Adipocyte (in vitro differentiated cells): ENCODE data around the gene PPM1M.

ENCODE experiments used
- DNase-seq: peaks from one replicate; pipeline ENCODE4 v3.0.0-alpha.2; 2015; ENCODE audit warnings: low read depth
- H3K27me3 ChIP-seq: replicated peaks from 2 replicates; pipeline ENCODE4 v1.7.0; 2013; ENCODE audit warnings: mild to moderate bottlenecking, low read length, moderate library complexity; ENCODE audit not compliant: control insufficient read depth, insufficient read depth
- H3K36me3 ChIP-seq: 2 replicates; pipeline ENCODE4 v1.7.0; 2013; ENCODE audit warnings: low read length, mild to moderate bottlenecking, moderate library complexity; ENCODE audit not compliant: control insufficient read depth, insufficient read depth, severe bottlenecking
- H3K4me1 ChIP-seq: 2 replicates; pipeline ENCODE4 v1.7.0; 2013; ENCODE audit warnings: mild to moderate bottlenecking, low read length, moderate library complexity; ENCODE audit not compliant: control insufficient read depth, insufficient read depth
- H3K4me3 ChIP-seq: 2 replicates; pipeline ENCODE4 v1.7.0; 2013; ENCODE audit warnings: mild to moderate bottlenecking, low read length, moderate library complexity
- H3K9ac ChIP-seq: 2 replicates; pipeline ENCODE4 v1.7.0; 2013; ENCODE audit warnings: mild to moderate bottlenecking, low read length, moderate library complexity
- H3K9me3 ChIP-seq: 2 replicates; pipeline ENCODE4 v1.7.0; 2013; ENCODE audit warnings: mild to moderate bottlenecking, low read length, moderate library complexity; ENCODE audit not compliant: control insufficient read depth

Gene PPM1M

DNA sequence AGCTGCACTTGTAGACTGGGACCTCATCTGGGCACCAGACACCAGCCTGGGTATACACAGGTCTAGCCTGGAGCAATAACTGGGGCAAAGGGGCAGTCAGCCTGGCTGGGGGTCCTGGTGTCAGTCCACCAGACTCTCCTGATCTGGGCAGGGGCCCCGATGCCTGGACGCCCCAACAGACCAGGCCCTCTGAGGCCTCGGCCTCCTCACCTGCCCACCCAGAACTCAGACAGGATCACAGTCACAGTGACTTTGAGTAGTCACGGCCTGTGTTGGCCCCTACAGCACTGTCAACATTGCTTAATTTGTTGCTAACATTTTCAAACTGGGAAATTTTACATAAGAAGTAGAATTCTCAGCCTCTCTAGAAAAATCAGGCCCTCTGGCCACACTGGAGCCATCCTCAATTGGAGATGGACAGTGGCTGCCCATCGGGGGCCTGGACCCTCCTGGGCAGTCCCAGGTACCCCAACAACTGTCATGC, 12.4 kb upstream of the PPM1M start:
- Histone ChIP-seq H3K4me3 (no peak overlapping the region), H3K4me1 (peaks cover 35% of the 10 kb centered on the region), H3K27me3 (no peaks in the 10 kb centered on the region), H3K9me3 (no peaks in the 10 kb centered on the region), H3K9ac (peak overlapping the region; percentile 60), H3K36me3 (peaks cover 61% of the 10 kb centered on the region)
- DNase-seq, result no peak

DNA sequence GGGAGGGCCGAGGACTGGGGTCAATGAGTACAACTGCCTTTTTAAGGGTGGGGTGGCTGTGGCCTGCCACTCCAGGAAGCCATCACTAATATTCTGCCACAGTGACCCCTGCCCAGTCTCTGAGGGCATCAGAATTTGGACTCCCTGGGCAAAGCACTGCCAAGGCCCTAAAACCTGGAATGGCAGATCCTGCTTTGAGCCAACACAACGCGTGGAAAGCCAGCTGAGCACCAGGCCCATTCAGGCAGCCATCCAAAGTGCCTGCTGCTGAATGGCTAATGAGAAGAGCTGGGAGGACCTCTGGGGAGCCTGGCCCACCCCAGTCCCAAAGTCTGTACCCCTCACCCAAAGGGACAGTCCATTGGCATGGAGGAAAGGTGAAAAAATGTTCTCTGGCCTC, 11.6 kb upstream of the PPM1M start:
- peaks cover 55% of the 10 kb centered on the region for H3K36me3 ChIP-seq
- peaks cover 36% of the 10 kb centered on the region for H3K4me1 ChIP-seq
- H3K9me3 ChIP-seq, result no peaks in the 10 kb centered on the region
- DNase-seq, result no peak
- peak overlapping the region; percentile 39 for H3K9ac ChIP-seq
- no peak overlapping the region for H3K4me3 ChIP-seq
- no peaks in the 10 kb centered on the region for H3K27me3 ChIP-seq

DNA sequence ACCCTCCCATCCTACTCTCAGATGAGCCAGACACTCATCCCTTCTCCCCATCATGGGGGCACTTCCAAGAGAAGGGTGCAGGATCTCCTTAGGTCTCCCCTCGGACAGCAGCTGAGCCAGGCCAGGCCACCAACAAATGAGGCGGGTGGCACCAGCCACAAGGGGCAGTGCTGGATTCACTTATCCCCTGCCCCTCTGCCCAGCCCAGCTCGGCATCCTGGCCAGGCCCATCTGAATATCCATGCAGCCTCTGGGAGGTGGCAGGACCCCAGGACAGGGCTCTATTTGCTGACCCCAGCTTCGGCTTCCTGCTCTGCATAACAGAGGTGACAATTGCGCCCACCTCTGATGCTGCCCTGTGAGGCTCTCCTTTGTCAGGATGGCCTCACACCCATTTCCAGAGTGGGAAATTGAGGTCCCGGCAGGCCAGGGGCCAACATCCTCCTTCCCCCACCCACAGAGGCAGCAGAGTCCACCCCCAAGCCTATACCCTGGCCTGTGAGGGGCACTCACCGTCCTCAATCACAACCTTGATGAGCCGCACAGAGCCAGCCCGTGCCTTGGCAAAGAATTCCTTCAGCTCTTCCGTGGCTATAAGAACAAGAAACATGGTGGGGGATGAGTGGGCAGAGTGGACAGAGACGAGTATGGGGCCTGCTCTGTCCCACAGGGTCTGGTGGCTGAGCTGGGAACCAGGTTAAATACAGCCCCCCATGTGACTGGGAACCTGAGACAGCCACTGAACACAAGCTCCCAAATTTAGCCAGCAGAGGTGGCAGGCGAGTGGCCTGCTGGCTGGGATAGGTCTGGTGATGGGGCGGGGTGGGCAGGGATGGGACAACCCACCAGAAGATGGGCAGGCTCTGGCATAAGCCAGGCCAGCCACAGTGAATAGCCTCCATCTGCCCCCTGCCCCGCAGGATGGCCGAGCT, 10.8 kb upstream of the PPM1M start:
- DNase-seq, result no peak
- no peak overlapping the region for H3K4me3 ChIP-seq
- no peaks in the 10 kb centered on the region for H3K9me3 ChIP-seq
- peak overlapping the region; percentile 39 for H3K9ac ChIP-seq
- no peaks in the 10 kb centered on the region for H3K27me3 ChIP-seq
- H3K36me3 ChIP-seq, result peaks cover 47% of the 10 kb centered on the region
- peaks cover 37% of the 10 kb centered on the region for H3K4me1 ChIP-seq

DNA sequence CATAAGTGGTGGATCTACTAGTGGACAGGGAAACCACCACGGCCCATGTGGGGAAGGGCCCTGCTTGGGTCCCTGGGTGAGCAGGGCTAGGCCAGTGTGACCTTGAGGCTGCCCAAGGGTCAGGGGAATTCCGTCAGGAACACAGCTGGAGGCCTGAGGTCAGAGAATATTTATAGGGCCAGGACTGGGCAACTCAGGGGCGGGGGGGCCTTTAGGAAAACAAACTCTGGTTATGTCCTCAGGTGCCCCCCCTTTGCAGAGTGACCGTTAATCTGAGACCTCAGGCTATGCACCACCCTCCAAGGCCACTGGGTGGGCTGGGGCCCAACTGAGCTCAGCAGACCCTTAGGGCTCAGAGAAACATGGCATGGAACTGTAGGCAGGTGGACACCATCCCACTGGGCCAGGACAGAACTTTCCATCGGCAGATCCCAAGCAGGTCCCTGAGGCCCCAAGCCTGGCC, 9.1 kb upstream of the PPM1M start:
- no peak for DNase-seq
- H3K27me3 ChIP-seq, result no peaks in the 10 kb centered on the region
- H3K36me3 ChIP-seq, result peaks cover 30% of the 10 kb centered on the region

DNA sequence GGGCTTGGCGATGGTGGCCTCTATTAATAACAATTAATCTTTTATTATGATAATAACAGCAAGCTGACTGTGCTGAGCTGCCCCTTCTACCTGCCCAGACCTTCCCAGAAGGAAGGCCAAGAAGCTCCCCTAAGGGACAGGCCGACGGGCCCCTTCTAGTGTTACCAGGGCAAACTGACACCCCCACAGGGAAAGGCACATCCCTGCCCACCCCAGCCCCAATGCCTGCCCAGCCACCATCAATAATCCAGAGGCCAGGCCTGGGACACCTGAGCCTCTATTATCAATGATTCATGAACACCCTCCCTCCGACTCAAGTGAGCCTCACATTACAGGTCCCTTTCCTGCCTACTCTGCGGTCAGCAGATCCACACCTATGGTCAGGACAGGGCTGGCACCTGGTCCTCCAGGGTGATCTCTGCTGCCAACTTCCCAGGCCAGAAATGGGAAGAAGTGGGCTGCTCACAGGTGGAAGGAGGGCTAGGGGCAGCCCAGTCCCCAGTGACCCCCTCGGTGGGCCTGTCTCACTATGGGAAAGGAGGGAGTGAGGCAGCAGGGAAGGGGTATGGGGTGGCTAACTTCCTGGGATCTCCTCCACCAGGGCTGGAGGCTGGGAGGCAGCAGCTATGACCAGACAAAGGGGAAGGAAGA, 8.4 kb upstream of the PPM1M start:
- Histone ChIP-seq H3K36me3 (peaks cover 25% of the 10 kb centered on the region), H3K9me3 (no peaks in the 10 kb centered on the region), H3K9ac (peak overlapping the region; percentile 82), H3K4me3 (peak overlapping the region; percentile 87), H3K4me1 (peaks cover 51% of the 10 kb centered on the region), H3K27me3 (no peaks in the 10 kb centered on the region)
- DNase-seq, result no peak

More for the DNA sequence above, 9.1 kb upstream of the PPM1M start:
- peaks cover 51% of the 10 kb centered on the region for H3K4me1 ChIP-seq
- no peaks in the 10 kb centered on the region for H3K9me3 ChIP-seq
- H3K4me3 ChIP-seq, result peak overlapping the region; percentile 87
- H3K9ac ChIP-seq, result peak overlapping the region; percentile 82

DNA sequence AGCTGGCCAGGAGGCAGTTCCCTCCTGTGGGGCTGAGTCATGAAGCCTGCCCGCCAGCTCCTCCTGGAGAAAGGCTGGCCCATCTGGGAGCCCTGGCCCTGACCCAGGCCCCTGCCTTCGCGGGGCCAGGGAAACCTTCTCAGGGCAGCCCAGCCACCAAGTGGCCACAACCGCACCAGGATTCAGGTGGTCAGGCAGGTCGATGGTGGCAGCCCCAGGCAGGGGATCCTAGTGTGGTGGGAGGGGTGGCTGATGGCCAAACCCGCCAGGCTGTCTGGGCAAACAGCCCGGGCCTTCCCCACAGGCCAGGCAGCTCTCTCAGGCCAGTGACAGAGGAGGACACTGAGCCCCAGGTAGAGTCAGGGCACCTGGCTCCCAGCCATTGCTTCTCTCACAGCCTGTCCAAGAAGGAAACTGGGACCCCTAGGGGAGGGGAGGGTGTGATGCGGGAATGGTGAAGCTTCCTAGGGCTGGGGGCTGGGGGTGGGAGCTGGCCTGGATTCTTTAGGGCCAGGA, 7.8 kb upstream of the PPM1M start:
- Histone ChIP-seq H3K9ac (peak overlapping the region; percentile 99), H3K36me3 (peaks cover 19% of the 10 kb centered on the region), H3K4me1 (peaks cover 51% of the 10 kb centered on the region), H3K27me3 (no peaks in the 10 kb centered on the region), H3K4me3 (peak overlapping the region; percentile 87), H3K9me3 (no peaks in the 10 kb centered on the region)
- peak; percentile 92 for DNase-seq

DNA sequence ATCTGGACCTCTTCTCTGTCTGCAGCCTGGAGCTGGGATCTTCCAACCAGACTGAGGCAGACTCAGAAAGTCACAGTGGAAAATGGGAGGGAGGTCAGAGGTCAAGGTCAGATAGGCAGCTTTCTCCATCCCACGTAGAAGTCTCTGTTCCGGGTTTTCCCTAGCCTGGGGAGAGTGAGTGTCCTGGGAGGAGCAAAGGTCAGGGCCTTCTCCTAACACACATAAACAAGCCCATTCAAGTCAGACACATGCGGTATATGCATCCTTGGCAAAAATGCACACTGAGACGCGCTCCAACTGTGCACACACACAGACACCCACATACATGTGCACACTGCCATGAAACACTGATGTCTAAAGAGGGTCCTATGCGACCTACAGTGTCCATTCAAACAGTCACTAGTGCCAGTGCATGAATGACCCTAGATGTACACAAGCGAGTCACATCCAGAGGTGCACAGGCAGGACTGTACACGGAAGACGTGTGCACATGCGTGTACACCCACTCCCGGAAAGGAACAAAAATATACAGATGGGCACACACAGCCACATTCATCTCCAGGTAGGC, 7.3 kb upstream of the PPM1M start:
- peaks cover 14% of the 10 kb centered on the region for H3K36me3 ChIP-seq
- H3K9me3 ChIP-seq, result no peaks in the 10 kb centered on the region
- peak; percentile 30 for DNase-seq
- H3K27me3 ChIP-seq, result no peaks in the 10 kb centered on the region
- H3K9ac ChIP-seq, result peak overlapping the region; percentile 99
- peak overlapping the region; percentile 87 for H3K4me3 ChIP-seq
- peaks cover 51% of the 10 kb centered on the region for H3K4me1 ChIP-seq

DNA sequence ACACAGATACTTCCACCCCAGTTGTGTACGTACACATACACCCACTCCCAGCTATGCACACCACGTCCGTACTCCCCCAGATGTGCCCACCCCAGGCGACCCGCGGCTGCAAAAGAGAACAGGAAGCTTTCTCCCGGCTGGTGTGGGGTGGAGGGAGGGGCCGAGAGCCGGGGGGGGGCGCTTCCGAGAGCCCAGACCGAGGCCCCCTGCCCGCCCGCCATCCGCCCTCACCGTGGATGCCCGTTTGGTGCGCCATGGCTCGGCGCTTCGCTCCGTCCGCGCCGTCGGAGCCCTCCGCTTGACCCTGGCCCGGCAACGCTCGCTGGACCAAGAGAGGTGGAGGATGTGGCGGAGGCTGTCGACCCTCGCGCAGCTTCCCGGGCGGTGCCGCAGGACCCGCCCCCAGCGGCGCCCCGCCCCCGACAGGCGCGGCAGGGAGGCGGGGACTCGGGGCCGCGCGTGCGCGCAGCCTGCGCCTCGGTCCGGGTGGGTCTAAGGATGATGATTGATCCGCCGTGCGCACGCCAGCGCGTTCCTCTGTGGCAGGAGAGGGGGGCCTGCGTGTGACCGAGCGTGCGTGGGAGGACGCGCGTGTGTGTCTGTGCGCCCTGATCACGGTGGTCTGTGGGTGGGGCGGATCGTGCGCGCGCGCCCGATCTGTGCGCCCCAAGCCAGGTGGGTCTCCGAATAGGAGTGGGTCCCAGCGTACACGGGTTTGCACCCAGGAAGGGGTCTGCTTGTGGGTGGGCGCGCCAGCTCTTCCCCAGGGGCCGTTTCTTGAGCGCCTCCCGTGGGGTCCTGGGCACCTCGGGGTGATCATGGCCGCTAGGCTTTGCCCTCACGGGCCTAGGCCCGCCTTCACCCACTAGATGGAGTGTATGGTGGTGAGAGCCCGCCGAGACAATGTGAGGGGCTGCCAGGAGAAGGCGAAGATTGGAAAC, 6.5 kb upstream of the PPM1M start, which contains the start of gene TWF2:
TSS of gene TWF2 (minus strand) at position 398 of the 941 bp plus-strand sequence. CDS start at position 256, 142 bp downstream.
- Histone ChIP-seq H3K4me3 (peak within 1 kb of the TSS; percentile 87), H3K9ac (peak within 1 kb of the TSS; percentile 99)

DNA sequence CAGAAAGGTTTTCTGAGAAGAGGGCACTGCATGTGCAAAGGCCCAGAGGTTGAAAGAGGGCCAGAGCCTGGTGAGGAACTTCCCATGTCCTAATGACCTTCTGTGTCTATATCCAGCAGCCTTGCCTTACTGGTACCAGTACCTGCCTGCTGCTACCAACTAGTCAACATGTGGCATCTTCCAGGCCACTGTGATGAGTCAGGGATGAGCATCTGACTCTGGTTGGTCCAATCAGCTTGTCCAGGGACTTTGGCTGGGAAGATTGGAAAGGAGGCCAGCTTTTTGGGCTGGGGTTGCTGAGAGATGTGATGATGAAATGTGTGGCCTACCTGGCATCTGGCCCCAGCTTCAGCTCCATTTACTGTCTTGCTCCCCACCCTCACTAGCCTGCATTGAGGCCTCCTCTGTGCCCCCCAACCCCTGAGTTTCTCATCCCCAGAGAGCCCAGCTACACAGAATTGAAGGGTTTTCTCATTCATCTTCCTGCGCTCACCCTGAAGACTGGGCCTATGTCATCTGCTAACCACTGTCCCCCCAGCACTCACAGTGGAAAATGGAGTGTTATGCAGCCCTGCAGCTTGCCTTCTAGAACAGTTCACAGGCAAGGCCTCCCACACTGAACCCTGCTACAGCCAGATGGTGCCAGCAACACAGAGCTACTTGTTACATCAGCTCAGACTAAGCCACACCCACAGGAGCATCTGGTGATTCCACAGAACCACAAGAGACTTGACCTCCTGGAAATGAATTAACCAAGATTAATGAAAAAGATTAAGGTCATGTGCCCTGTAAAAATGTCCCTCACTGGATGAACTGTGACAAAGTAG, 5.3 kb upstream of the PPM1M start:
- H3K9me3 ChIP-seq, result no peaks in the 10 kb centered on the region
- H3K4me3 ChIP-seq, result peak overlapping the region; percentile 87
- peaks cover 50% of the 10 kb centered on the region for H3K4me1 ChIP-seq
- no peaks in the 10 kb centered on the region for H3K36me3 ChIP-seq
- no peaks in the 10 kb centered on the region for H3K27me3 ChIP-seq
- H3K9ac ChIP-seq, result peak overlapping the region; percentile 99
- DNase-seq, result peak; percentile 92

More for the DNA sequence above, 6.5 kb upstream of the PPM1M start, which contains the start of gene TWF2:
- Histone ChIP-seq H3K9me3 (no peaks in the 10 kb centered on the region), H3K27me3 (no peaks in the 10 kb centered on the region), H3K36me3 (peaks cover 11% of the 10 kb centered on the region), H3K4me1 (peaks cover 50% of the 10 kb centered on the region)
- peak; percentile 93 for DNase-seq
